Measurements from ENCODE around the gene ELF1.

GRCh38 chr13:41060724-41061074 lies 41.6 kb upstream of the ELF1 start:
- TF ChIP-seq CTCF (IDR thresholded peaks at IDR 0.05) (no peak), POLR2A (IDR thresholded peaks at IDR 0.05) (no peak)

All from ovary (tissue), 3 donors.